B cell (primary cell): ENCODE data around the gene C18orf63. TPM values are rescaled to one million over a fixed set of nuclear protein-coding genes. Genes with fewer than 3 reads are reported as not detected.
A peak's percentile ranks its signal among the peaks of the same experiment; 100 is the strongest.

Experiments used
- ATAC-seq: fragments of 200-7000 bp; cut with Tn5 transposase; one replicate; pipeline ENCODE4 v1.10.0; 2021; ENCODE audit warnings: low read depth, mild to moderate bottlenecking, moderate number of reproducible peaks, moderate library complexity
- CTCF ChIA-PET: fragments of 350-600 bp; sonication (Branson Sonifier 250); formaldehyde crosslinking; loops from one replicate; lab custom pipeline; 2021; ENCODE audit warnings: antibody characterized with exemption, inconsistent platforms; lab: Charles Lee
- POLR2A ChIA-PET: fragments of 350-600 bp; sonication (Branson Sonifier 250); formaldehyde crosslinking; loops from one replicate; lab custom pipeline; 2021; ENCODE audit warnings: antibody characterized with exemption; lab: Charles Lee
- DNase-seq: peaks from one replicate; pipeline ENCODE4 v3.0.0; 2013
- H2AFZ ChIP-seq: 2 replicates; pipeline ENCODE4 v1.6.1; 2012; ENCODE audit warnings: mild to moderate bottlenecking, low read depth, low read length; ENCODE audit not compliant: insufficient read depth, poor library complexity, severe bottlenecking
- H3K27ac ChIP-seq, 2 donors: 1 replicate in 1 of 2; 2 replicates in 1 of 2; pipeline ENCODE4 v1.5.1; 2012 to 2013; ENCODE audit warnings: low read length in 2 of 2, mild to moderate bottlenecking in 2 of 2, moderate library complexity in 1 of 2
- H3K27me3 ChIP-seq, 4 experiments: fragments of 200-600 bp in 1 of 4; sonication (generic) in 1 of 4; replicated peaks in 1 of 4; 1 replicate in 2 of 4; 2 replicates in 2 of 4; pipeline versions ENCODE4 v1.6.1 to v1.7.0; 2013 to 2016; ENCODE audit warnings: low read length in 3 of 4, mild to moderate bottlenecking in 2 of 4, mixed read lengths in 1 of 4, moderate library complexity in 1 of 4; ENCODE audit not compliant: insufficient read depth in 4 of 4, control insufficient read depth in 3 of 4; ENCODE audit errors: control extremely low read depth in 1 of 4
- H3K36me3 ChIP-seq, 2 experiments: replicated peaks in 1 of 2; 1 replicate in 1 of 2; 2 replicates in 1 of 2; pipeline versions ENCODE4 v1.6.1 to v1.7.1; 2013; ENCODE audit warnings: low read length in 1 of 2; ENCODE audit not compliant: insufficient read depth in 2 of 2, control insufficient read depth in 1 of 2; ENCODE audit errors: control extremely low read depth in 1 of 2, extremely low read depth in 1 of 2
- H3K4me1 ChIP-seq, 2 donors: fragments of 200-600 bp in 1 of 2; sonication (generic) in 1 of 2; 1 replicate in 1 of 2; 2 replicates in 1 of 2; pipeline versions ENCODE4 v1.5.1 to v1.6.1; 2013 to 2017; ENCODE audit warnings: low read length in 2 of 2; ENCODE audit not compliant: control insufficient read depth in 2 of 2, insufficient read depth in 2 of 2
- H3K4me2 ChIP-seq: replicated peaks from 2 replicates; pipeline ENCODE3; 2012; ENCODE audit warnings: mild to moderate bottlenecking, low read depth, low read length; ENCODE audit not compliant: poor library complexity, severe bottlenecking
- H3K4me3 ChIP-seq, 5 experiments: fragments of 200-600 bp in 1 of 5; sonication (generic) in 1 of 5; 1 replicate in 3 of 5; 2 replicates in 2 of 5; pipeline versions ENCODE4 v1.5.1 to v1.7.0; 2011 to 2016; ENCODE audit warnings: low read length in 4 of 5, mild to moderate bottlenecking in 4 of 5, low read depth in 2 of 5, control low read depth in 1 of 5, moderate library complexity in 1 of 5; ENCODE audit not compliant: insufficient read depth in 1 of 5; ENCODE audit errors: control extremely low read depth in 1 of 5, extremely low read depth in 1 of 5
- H3K79me2 ChIP-seq: fragments of 200-600 bp; sonication (generic); one replicate; pipeline ENCODE4 v1.6.0; 2016; ENCODE audit warnings: low read length; ENCODE audit not compliant: control insufficient read depth, insufficient read depth
- H3K9ac ChIP-seq: fragments of 200-600 bp; sonication (generic); 2 replicates; pipeline ENCODE4 v1.6.1; 2017; ENCODE audit warnings: mild to moderate bottlenecking, low read length, moderate library complexity
- H3K9me3 ChIP-seq, 3 donors: one replicate each; pipeline versions ENCODE4 v1.6.1 to v1.7.1; 2013; ENCODE audit warnings: low read length in 2 of 3; ENCODE audit not compliant: control insufficient read depth in 2 of 3, insufficient read depth in 1 of 3; ENCODE audit errors: control extremely low read depth in 1 of 3
- H4K20me1 ChIP-seq: 2 replicates; pipeline ENCODE4 v1.6.0; 2012; ENCODE audit warnings: mild to moderate bottlenecking, low read length; ENCODE audit not compliant: insufficient read depth, control insufficient read depth, poor library complexity, severe bottlenecking
- H3K27ac Mint-ChIP-seq: one replicate; pipeline ENCODE4 v1.8.0; 2021; ENCODE audit warnings: mixed read lengths
- H3K27me3 Mint-ChIP-seq: one replicate; pipeline ENCODE4 v1.8.0; 2021; ENCODE audit warnings: mixed read lengths
- H3K4me1 Mint-ChIP-seq: one replicate; pipeline ENCODE4 v1.8.0; 2021; ENCODE audit warnings: mixed read lengths
- H3K4me3 Mint-ChIP-seq: one replicate; pipeline ENCODE4 v1.8.0; 2021; ENCODE audit warnings: mixed read lengths
- H3K9me3 Mint-ChIP-seq: one replicate; pipeline ENCODE4 v1.8.0; 2022; ENCODE audit warnings: mixed read lengths; ENCODE audit not compliant: insufficient read depth
- EZH2 ChIP-seq: IDR thresholded peaks from 2 replicates; pipeline ENCODE4 v1.6.1; 2012; ENCODE audit warnings: borderline replicate concordance, low read depth, mild to moderate bottlenecking, moderate library complexity, low read length; ENCODE audit not compliant: insufficient read depth, poor library complexity, severe bottlenecking
- intact Hi-C: fragments of 100-400 bp; cut with micrococcal nuclease; formaldehyde crosslinking; loops from one replicate; pipeline ENCODE4 v1.10.0; 2022
- polyA plus RNA-seq: library from polyadenylated mRNA; depleted of rRNA; stranded (reverse); fragments of >200 nt; gene quantifications from 2 replicates; pipeline ENCODE4 v1.2.3, GENCODE V29; 2012
- total RNA-seq, 2 donors: library from RNA; stranded (reverse); fragments of 120-200 nt in 1 of 2; gene quantifications; 1 replicate in 1 of 2; 2 replicates in 1 of 2; pipeline versions ENCODE4 v1.2.3 to v1.2.4, GENCODE V29; 2013 to 2022
- TF ChIP-seq, protein P1 (sequence below): fragments of 200-600 bp; IDR thresholded peaks from one replicate; pipeline ENCODE4 v1.8.0; 2022; ENCODE audit warnings: antibody characterized with exemption, mild to moderate bottlenecking

C18orf63 gene
- total and polyA plus RNA-seq, 2 donors (not counting 1 experiment from before 2014, with no cell fraction given), result not detected

DNA sequence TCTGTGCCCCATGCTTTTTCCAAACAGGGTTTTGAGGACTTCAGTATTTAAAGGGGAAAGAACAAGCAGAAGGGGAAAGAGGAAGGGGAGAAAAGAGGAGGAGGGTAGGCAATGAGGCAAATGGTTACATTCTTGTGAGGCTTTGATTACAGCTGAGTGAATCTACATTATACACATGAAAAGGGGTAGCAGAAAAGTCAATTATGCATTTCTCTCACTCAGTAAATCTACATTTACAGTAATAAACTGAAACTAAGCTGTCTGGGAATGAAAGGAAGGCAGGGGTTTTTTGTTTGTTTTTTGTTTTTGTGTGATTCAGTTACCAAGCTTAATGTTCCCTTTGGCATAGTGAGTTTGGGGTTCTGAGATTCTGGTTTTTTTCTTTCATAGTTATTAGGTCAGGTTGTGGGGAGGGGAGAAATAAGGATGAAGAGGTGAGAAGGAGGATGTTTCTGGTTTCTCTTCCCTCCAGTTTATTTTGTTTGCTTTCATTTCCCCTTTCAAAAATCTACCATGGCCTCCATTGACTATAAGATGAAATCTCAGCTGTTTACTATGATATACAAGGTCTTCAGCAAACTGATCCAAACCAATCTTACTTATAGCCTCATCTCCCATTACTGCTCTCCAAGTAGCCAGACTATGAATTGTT is 18.7 kb downstream of the C18orf63 start:
- Histone ChIP-seq H3K4me1 (peaks cover 22 to 24% of the 10 kb centered on the region in 2 donors), H4K20me1 (no peaks in the 10 kb centered on the region), H3K79me2 (no peaks in the 10 kb centered on the region), H3K27me3 (no peaks in the 10 kb centered on the region), H3K36me3 (no peaks in the 10 kb centered on the region), H2AFZ (peak overlapping the region; percentile 40), H3K9me3 (peaks cover 0 to 5% (median 4%) of the 10 kb centered on the region in 3 donors), H3K27ac (peak overlapping the region; percentile 51 to 78), H3K9ac (no peak overlapping the region), H3K4me2 (peak overlapping the region; percentile 46), H3K4me3 (no peak overlapping the region)
- no peak for TF ChIP-seq EZH2
- TF ChIP-seq, protein P1, sequence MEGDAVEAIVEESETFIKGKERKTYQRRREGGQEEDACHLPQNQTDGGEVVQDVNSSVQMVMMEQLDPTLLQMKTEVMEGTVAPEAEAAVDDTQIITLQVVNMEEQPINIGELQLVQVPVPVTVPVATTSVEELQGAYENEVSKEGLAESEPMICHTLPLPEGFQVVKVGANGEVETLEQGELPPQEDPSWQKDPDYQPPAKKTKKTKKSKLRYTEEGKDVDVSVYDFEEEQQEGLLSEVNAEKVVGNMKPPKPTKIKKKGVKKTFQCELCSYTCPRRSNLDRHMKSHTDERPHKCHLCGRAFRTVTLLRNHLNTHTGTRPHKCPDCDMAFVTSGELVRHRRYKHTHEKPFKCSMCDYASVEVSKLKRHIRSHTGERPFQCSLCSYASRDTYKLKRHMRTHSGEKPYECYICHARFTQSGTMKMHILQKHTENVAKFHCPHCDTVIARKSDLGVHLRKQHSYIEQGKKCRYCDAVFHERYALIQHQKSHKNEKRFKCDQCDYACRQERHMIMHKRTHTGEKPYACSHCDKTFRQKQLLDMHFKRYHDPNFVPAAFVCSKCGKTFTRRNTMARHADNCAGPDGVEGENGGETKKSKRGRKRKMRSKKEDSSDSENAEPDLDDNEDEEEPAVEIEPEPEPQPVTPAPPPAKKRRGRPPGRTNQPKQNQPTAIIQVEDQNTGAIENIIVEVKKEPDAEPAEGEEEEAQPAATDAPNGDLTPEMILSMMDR, result no peak
- Mint-ChIP-seq H3K4me1 (peaks cover 45% of the 10 kb centered on the region), H3K9me3 (peaks cover 5% of the 10 kb centered on the region), H3K27me3 (no peaks in the 10 kb centered on the region), H3K27ac (peak overlapping the region; percentile 92), H3K4me3 (peak overlapping the region; percentile 61)
- POLR2A ChIA-PET, result no interaction called here
- intact Hi-C loops, result loop anchor here (2.0 kb wide), 3 partner anchors 42 to 186 kb away; partner anchors contain the start of gene TIMM21
- CTCF ChIA-PET, result interaction anchor here (1.2 to 1.3 kb wide), 3 partner anchors 135 to 160 kb away, joined by 4 to 6 read pairs (median 4); no protein-coding TSS in a partner anchor
- ATAC-seq, result peak; percentile 88
- peak; percentile 72 for DNase-seq

DNA sequence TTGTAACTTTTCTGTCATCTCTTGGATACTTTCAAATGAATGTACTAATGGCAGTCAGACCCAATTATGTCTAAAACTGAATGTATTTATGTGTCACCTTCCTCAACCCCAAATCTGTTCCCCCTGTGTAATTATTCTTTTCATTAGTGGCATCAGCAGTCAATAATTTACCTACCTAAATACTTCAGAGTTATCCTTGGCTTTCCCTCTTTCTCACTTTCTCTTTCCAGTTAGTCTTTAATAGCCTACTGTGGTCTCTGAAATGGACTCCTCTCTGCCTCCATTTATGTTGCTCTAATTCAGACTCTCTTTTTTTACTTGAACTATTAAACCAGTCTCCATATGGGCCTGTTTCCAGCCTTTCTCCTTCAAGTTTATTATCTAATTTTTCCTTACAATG is 21.0 kb downstream of the C18orf63 start:
- Histone ChIP-seq H3K9ac (no peak overlapping the region), H3K27ac (no peak overlapping the region), H2AFZ (no peak overlapping the region), H3K4me2 (no peak overlapping the region), H3K79me2 (no peaks in the 10 kb centered on the region), H3K27me3 (no peaks in the 10 kb centered on the region), H4K20me1 (no peaks in the 10 kb centered on the region), H3K9me3 (peaks cover 0 to 5% (median 4%) of the 10 kb centered on the region in 3 donors), H3K4me1 (peaks cover 22 to 33% of the 10 kb centered on the region in 2 donors), H3K36me3 (no peaks in the 10 kb centered on the region), H3K4me3 (no peak overlapping the region)
- Mint-ChIP-seq H3K27me3 (no peaks in the 10 kb centered on the region), H3K27ac (peak overlapping the region; percentile 50), H3K4me3 (no peak overlapping the region), H3K9me3 (peaks cover 5% of the 10 kb centered on the region), H3K4me1 (peaks cover 54% of the 10 kb centered on the region)
- intact Hi-C loops, result no loop called here
- ChIA-PET POLR2A (no interaction called here), CTCF (no interaction called here)
- TF ChIP-seq, protein P1, result no peak
- TF ChIP-seq EZH2, result no peak
- DNase-seq, result no peak
- no peak for ATAC-seq
